Measurements from ENCODE around the gene HOXB5.

HOXB5 gene

GRCh38 chr17:48587276-48588073, 6.1 kb downstream of the HOXB5 start:
- peak overlapping the region in 1 of 2 experiments; percentile 96 for H3K4me3 ChIP-seq (ENCODE audit: insufficient read depth in 1 of 2, low read depth in 1 of 2, low read length in 2 of 2)
- no peak overlapping the region for H2BK5ac ChIP-seq (ENCODE audit: low read depth, low read length, poor library complexity, severe bottlenecking)
- H2AK5ac ChIP-seq (ENCODE audit: low read length, severe bottlenecking) = peak overlapping the region; percentile 49
- H2BK120ac ChIP-seq (ENCODE audit: low read depth, low read length) = peak overlapping the region; percentile 89
- H3K9ac ChIP-seq (ENCODE audit: low read length) = peak overlapping the region; percentile 98
- peak; percentile 93 for DNase-seq
- H4K8ac ChIP-seq (ENCODE audit: low read length) = peak overlapping the region; percentile 85
- peaks cover 34% of the 10 kb centered on the region for H3K4me1 ChIP-seq (ENCODE audit: control insufficient read depth, insufficient read depth, low read depth, low read length)
- peak overlapping the region; percentile 87 to 96 for H3K4ac ChIP-seq (ENCODE audit: low read depth in 1 of 2, low read length in 2 of 2)
- 4% methylated on average over 5 of the region's 5 CpGs for WGBS
- peaks cover 7% of the 10 kb centered on the region for H3K79me1 ChIP-seq (replicated peaks; ENCODE audit: low read length, poor library complexity, severe bottlenecking)
- peak overlapping the region; percentile 60 for H3K4me2 ChIP-seq (ENCODE audit: low read length, poor library complexity, severe bottlenecking)
- peaks cover 10 to 12% of the 10 kb centered on the region in 2 experiments for H3K36me3 ChIP-seq (ENCODE audit: control insufficient read depth in 1 of 2, insufficient read depth in 2 of 2, low read depth in 1 of 2, low read length in 2 of 2)
- peak overlapping the region; percentile 25 to 67 for H2BK12ac ChIP-seq (ENCODE audit: low read length in 2 of 2)
- H3K27ac ChIP-seq (ENCODE audit: low read length, poor library complexity, severe bottlenecking) = peak overlapping the region; percentile 3
- peaks cover 0 to 4% of the 10 kb centered on the region in 2 experiments for H3K27me3 ChIP-seq (ENCODE audit: control insufficient read depth in 1 of 2, insufficient read depth in 1 of 2, low read length in 2 of 2)
- H3K18ac ChIP-seq (ENCODE audit: low read depth in 1 of 2, low read length in 2 of 2) = peak overlapping the region; percentile 92 to 99
- H2AFZ ChIP-seq (ENCODE audit: low read depth, low read length) = no peak overlapping the region
- peak overlapping the region in 1 of 2 experiments; percentile 75 for H3K23ac ChIP-seq (ENCODE audit: low read length in 2 of 2)
- H4K91ac ChIP-seq (ENCODE audit: low read length) = peak overlapping the region; percentile 87
- H3K9me3 ChIP-seq (ENCODE audit: control insufficient read depth, low read length) = no peaks in the 10 kb centered on the region
- peak overlapping the region in 1 of 2 experiments; percentile 93 for H3K14ac ChIP-seq (ENCODE audit: low read length in 2 of 2)
- peak overlapping the region; percentile 86 for H2BK15ac ChIP-seq (ENCODE audit: low read depth, poor library complexity, severe bottlenecking)

- Histone ChIP-seq H3K27ac (ENCODE audit: low read length, poor library complexity, severe bottlenecking) (peak overlapping the region; percentile 71), H3K36me3 (ENCODE audit: control insufficient read depth in 1 of 2, insufficient read depth in 2 of 2, low read depth in 1 of 2, low read length in 2 of 2) (peaks cover 8% of the 10 kb centered on the region in 2 experiments), H3K14ac (ENCODE audit: low read length in 2 of 2) (no peak overlapping the region), H2AFZ (ENCODE audit: low read depth, low read length) (no peak overlapping the region), H3K9me3 (ENCODE audit: control insufficient read depth, low read length) (no peaks in the 10 kb centered on the region), H2AK5ac (ENCODE audit: low read length, severe bottlenecking) (peak overlapping the region; percentile 10), H3K23ac (ENCODE audit: low read length in 2 of 2) (peak overlapping the region in 1 of 2 experiments; percentile 79), H3K27me3 (ENCODE audit: control insufficient read depth in 1 of 2, insufficient read depth in 1 of 2, low read length in 2 of 2) (peaks cover 0 to 4% of the 10 kb centered on the region in 2 experiments), H3K4me2 (ENCODE audit: low read length, poor library complexity, severe bottlenecking) (peak overlapping the region; percentile 82), H3K79me1 (replicated peaks; ENCODE audit: low read length, poor library complexity, severe bottlenecking) (peaks cover 7% of the 10 kb centered on the region), H3K9ac (ENCODE audit: low read length) (peak overlapping the region; percentile 98), H2BK120ac (ENCODE audit: low read depth, low read length) (peak overlapping the region; percentile 89), H3K4me3 (ENCODE audit: insufficient read depth in 1 of 2, low read depth in 1 of 2, low read length in 2 of 2) (peak overlapping the region; percentile 45 to 96), H4K91ac (ENCODE audit: low read length) (peak overlapping the region; percentile 87), H4K8ac (ENCODE audit: low read length) (no peak overlapping the region), H2BK5ac (ENCODE audit: low read depth, low read length, poor library complexity, severe bottlenecking) (no peak overlapping the region), H3K4ac (ENCODE audit: low read depth in 1 of 2, low read length in 2 of 2) (peak overlapping the region; percentile 39 to 96), H2BK15ac (ENCODE audit: low read depth, poor library complexity, severe bottlenecking) (peak overlapping the region; percentile 86), H3K18ac (ENCODE audit: low read depth in 1 of 2, low read length in 2 of 2) (peak overlapping the region; percentile 88 to 99), H2BK12ac (ENCODE audit: low read length in 2 of 2) (peak overlapping the region; percentile 25 to 84), H3K4me1 (ENCODE audit: control insufficient read depth, insufficient read depth, low read depth, low read length) (peaks cover 30% of the 10 kb centered on the region)
- no peak for DNase-seq
- under 1% methylated on average over 17 of the region's 34 CpGs for WGBS
Measured at GRCh38 chr17:48586355-48587258, 7.0 kb downstream of the HOXB5 start.

- Histone ChIP-seq H3K27ac (ENCODE audit: low read length, poor library complexity, severe bottlenecking) (no peak overlapping the region), H2AFZ (ENCODE audit: low read depth, low read length) (no peak overlapping the region), H3K23ac (ENCODE audit: low read length in 2 of 2) (peak overlapping the region in 1 of 2 experiments; percentile 83), H2AK5ac (ENCODE audit: low read length, severe bottlenecking) (peak overlapping the region; percentile 31), H3K4me3 (ENCODE audit: insufficient read depth in 1 of 2, low read depth in 1 of 2, low read length in 2 of 2) (peak overlapping the region in 1 of 2 experiments; percentile 96), H3K4ac (ENCODE audit: low read depth in 1 of 2, low read length in 2 of 2) (peak overlapping the region in 1 of 2 experiments; percentile 84), H3K14ac (ENCODE audit: low read length in 2 of 2) (no peak overlapping the region), H2BK12ac (ENCODE audit: low read length in 2 of 2) (no peak overlapping the region), H3K9me3 (ENCODE audit: control insufficient read depth, low read length) (no peaks in the 10 kb centered on the region), H3K9ac (ENCODE audit: low read length) (peak overlapping the region; percentile 98), H2BK5ac (ENCODE audit: low read depth, low read length, poor library complexity, severe bottlenecking) (no peak overlapping the region), H3K4me2 (ENCODE audit: low read length, poor library complexity, severe bottlenecking) (peak overlapping the region; percentile 55), H3K36me3 (ENCODE audit: control insufficient read depth in 1 of 2, insufficient read depth in 2 of 2, low read depth in 1 of 2, low read length in 2 of 2) (no peaks in the 10 kb centered on the region), H3K79me1 (replicated peaks; ENCODE audit: low read length, poor library complexity, severe bottlenecking) (peaks cover 3% of the 10 kb centered on the region), H3K18ac (ENCODE audit: low read depth in 1 of 2, low read length in 2 of 2) (peak overlapping the region; percentile 74 to 92), H2BK120ac (ENCODE audit: low read depth, low read length) (peak overlapping the region; percentile 80), H4K91ac (ENCODE audit: low read length) (no peak overlapping the region), H2BK15ac (ENCODE audit: low read depth, poor library complexity, severe bottlenecking) (no peak overlapping the region), H3K27me3 (ENCODE audit: control insufficient read depth in 1 of 2, insufficient read depth in 1 of 2, low read length in 2 of 2) (peaks cover 0 to 4% of the 10 kb centered on the region in 2 experiments), H3K4me1 (ENCODE audit: control insufficient read depth, insufficient read depth, low read depth, low read length) (peaks cover 30% of the 10 kb centered on the region), H4K8ac (ENCODE audit: low read length) (no peak overlapping the region)
- no peak for DNase-seq
- WGBS = 12% methylated on average over 2 of the region's 2 CpGs
Measured at GRCh38 chr17:48584223-48584741, 9.3 kb downstream of the HOXB5 start.
